NT2/D1 (cell line): ENCODE measurements around the gene ADPRH.

Experiments used
- DNase-seq: peaks from one replicate; pipeline ENCODE4 v3.0.0-alpha.2; 2011; ENCODE audit warnings: low read depth, low spot score
- H3K27me3 ChIP-seq: 2 replicates; pipeline ENCODE4 v1.6.0; 2011; ENCODE audit warnings: mild to moderate bottlenecking; ENCODE audit not compliant: insufficient read length, insufficient read depth
- H3K36me3 ChIP-seq: 2 replicates; pipeline ENCODE4 v1.6.1; 2011; ENCODE audit warnings: mild to moderate bottlenecking, low read length, mixed read lengths; ENCODE audit not compliant: insufficient read depth, insufficient read length
- H3K4me1 ChIP-seq: 2 replicates; pipeline ENCODE4 v1.5.1; 2011; ENCODE audit not compliant: insufficient read depth, insufficient read length
- H3K4me3 ChIP-seq: 2 replicates; pipeline ENCODE4 v1.5.1; 2011; ENCODE audit warnings: low read depth; ENCODE audit not compliant: insufficient read length
- H3K9ac ChIP-seq: 2 replicates; pipeline ENCODE4 v1.6.0; 2011; ENCODE audit warnings: low read depth; ENCODE audit not compliant: insufficient read length
- H3K9me3 ChIP-seq: 2 replicates; pipeline ENCODE4 v1.5.1; 2011; ENCODE audit warnings: mild to moderate bottlenecking, low read length; ENCODE audit not compliant: insufficient read depth
- SUZ12 ChIP-seq: IDR thresholded peaks from 2 replicates; pipeline ENCODE4 v1.6.1; 2011; ENCODE audit not compliant: insufficient read length, insufficient read depth; ENCODE audit errors: extremely low read depth
- YY1 ChIP-seq: IDR thresholded peaks from 2 replicates; pipeline ENCODE4 v1.6.1; 2011; ENCODE audit not compliant: insufficient read length, insufficient read depth
- ZNF274 ChIP-seq: IDR thresholded peaks from 2 replicates; pipeline ENCODE4 v1.6.1; 2011; ENCODE audit warnings: mild to moderate bottlenecking, low read depth, low read length

Gene ADPRH

GRCh38 chr3:119553823-119554415, 25.4 kb upstream of the ADPRH start:
- Histone ChIP-seq H3K36me3 (no peaks in the 10 kb centered on the region), H3K9ac (no peak overlapping the region), H3K4me1 (peaks cover 3% of the 10 kb centered on the region), H3K4me3 (no peak overlapping the region), H3K27me3 (no peaks in the 10 kb centered on the region), H3K9me3 (no peaks in the 10 kb centered on the region; the same call in 1 of the 2 replicates)
- no peak for TF ChIP-seq YY1
- TF ChIP-seq SUZ12: no peak
- TF ChIP-seq ZNF274: no peak
- no peak for DNase-seq

DNA sequence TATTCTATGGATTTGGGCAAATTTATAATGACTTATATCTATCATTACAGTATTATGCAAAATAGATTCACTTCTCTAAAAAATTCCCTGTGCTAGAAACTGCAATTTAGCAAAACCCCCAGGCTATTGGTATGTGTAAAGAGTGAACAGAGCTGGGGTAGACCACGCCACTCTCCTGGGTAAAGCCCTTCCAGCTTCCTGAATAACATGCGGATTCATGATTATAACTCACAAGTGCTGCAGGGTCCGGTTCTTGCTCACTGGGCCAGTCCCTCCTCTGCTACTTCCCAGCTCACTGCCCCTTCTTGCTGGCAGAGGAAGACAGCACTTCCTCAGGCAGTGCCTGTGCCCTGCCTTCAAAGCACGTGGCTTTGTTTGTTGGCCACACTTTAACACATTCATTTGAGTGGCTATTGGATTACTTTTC, 24.0 kb upstream of the ADPRH start:
- H3K9me3 ChIP-seq: no peaks in the 10 kb centered on the region; the same call in 1 of the 2 replicates
- H3K27me3 ChIP-seq: no peaks in the 10 kb centered on the region
- no peak for DNase-seq
- no peaks in the 10 kb centered on the region for H3K36me3 ChIP-seq
- TF ChIP-seq ZNF274 (no peak), SUZ12 (no peak), YY1 (no peak)
- no peak overlapping the region for H3K4me3 ChIP-seq
- H3K9ac ChIP-seq: no peak overlapping the region
- peaks cover 3% of the 10 kb centered on the region for H3K4me1 ChIP-seq

DNA sequence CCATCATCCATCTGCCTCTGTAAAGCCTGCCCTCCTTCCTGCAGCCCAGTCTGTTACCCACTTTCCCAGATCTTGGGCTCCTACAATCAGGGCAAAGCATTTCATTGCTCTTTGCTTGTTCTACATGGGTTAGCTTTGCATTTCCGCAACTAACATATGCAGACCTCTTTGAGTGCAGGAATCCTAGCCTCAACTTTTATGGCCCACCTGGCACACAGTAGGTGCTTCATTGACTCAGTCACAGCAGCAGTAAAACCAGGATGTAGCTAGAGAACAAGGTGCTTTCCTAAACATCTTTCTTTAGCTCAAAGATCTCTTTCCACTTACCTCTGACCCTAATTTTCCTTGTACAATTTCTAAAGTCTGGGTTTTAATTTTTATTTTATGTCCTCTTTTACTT, 23.4 kb upstream of the ADPRH start:
- no peak overlapping the region for H3K9ac ChIP-seq
- no peak for DNase-seq
- no peaks in the 10 kb centered on the region for H3K36me3 ChIP-seq
- TF ChIP-seq SUZ12 (no peak), ZNF274 (no peak), YY1 (no peak)
- peaks cover 3% of the 10 kb centered on the region for H3K4me1 ChIP-seq
- H3K9me3 ChIP-seq: no peaks in the 10 kb centered on the region; the same call in 1 of the 2 replicates
- H3K4me3 ChIP-seq: no peak overlapping the region
- no peaks in the 10 kb centered on the region for H3K27me3 ChIP-seq

- no peaks in the 10 kb centered on the region for H3K27me3 ChIP-seq
- no peak overlapping the region for H3K9ac ChIP-seq
- DNase-seq: no peak
- peaks cover 1% of the 10 kb centered on the region for H3K4me1 ChIP-seq
- TF ChIP-seq ZNF274: no peak
- no peak for TF ChIP-seq YY1
- TF ChIP-seq SUZ12: no peak
- no peak overlapping the region for H3K4me3 ChIP-seq
- H3K36me3 ChIP-seq: no peaks in the 10 kb centered on the region
- no peaks in the 10 kb centered on the region for H3K9me3 ChIP-seq
These were observed 22.0 kb upstream of the ADPRH start for GRCh38 chr3:119557192-119557876.

GRCh38 chr3:119557877-119558269, 21.4 kb upstream of the ADPRH start:
- Histone ChIP-seq H3K9me3 (no peaks in the 10 kb centered on the region), H3K4me3 (no peak overlapping the region), H3K36me3 (no peaks in the 10 kb centered on the region), H3K27me3 (no peaks in the 10 kb centered on the region), H3K9ac (no peak overlapping the region), H3K4me1 (peaks cover 6% of the 10 kb centered on the region)
- no peak for DNase-seq
- TF ChIP-seq SUZ12 (no peak), ZNF274 (no peak), YY1 (no peak)

DNA sequence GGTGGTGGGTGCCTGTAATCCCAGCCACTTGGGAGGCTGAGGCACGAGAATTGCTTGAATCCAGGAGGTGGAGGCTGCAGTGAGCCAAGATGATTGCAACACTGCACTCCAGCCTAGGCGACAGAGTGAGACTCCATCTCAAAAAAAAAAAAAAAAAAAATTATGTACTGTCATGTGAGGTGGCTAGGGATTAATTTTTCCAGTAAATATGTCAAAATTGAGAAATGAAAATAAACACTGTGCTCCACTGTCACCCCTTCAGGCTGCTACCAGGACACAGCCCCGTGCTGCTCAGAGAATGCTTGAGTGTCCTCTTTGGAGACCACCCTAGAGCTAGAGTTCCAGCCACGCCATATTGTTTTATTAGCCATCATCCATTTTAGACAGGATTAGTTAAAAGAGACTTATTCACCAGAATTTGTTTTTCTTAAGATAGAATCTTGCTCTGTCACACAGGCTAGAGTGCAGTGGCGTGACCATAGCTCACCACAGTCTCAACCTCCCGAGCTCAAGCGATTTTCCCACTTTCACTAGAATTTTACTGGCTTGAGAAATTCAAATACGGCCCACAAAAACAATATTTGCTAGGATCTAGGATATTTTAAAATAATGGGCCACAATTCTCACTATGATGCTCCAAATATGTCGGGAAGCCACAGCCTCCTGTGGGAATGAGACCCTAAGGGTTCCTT, 20.5 kb upstream of the ADPRH start:
- no peaks in the 10 kb centered on the region for H3K27me3 ChIP-seq
- TF ChIP-seq SUZ12: no peak
- TF ChIP-seq ZNF274: no peak
- TF ChIP-seq YY1: no peak
- H3K9ac ChIP-seq: no peak overlapping the region
- no peaks in the 10 kb centered on the region for H3K36me3 ChIP-seq
- H3K9me3 ChIP-seq: no peaks in the 10 kb centered on the region
- H3K4me1 ChIP-seq: peaks cover 6% of the 10 kb centered on the region
- no peak overlapping the region for H3K4me3 ChIP-seq
- no peak for DNase-seq

- H3K4me3 ChIP-seq: no peak within 1 kb of the TSS
- no peak for TF ChIP-seq ZNF274
- no peak for TF ChIP-seq YY1
- TF ChIP-seq SUZ12: no peak
- no peaks in the 10 kb centered on the region for H3K27me3 ChIP-seq
- no peaks in the 10 kb centered on the region for H3K36me3 ChIP-seq
- no peak within 1 kb of the TSS for H3K9ac ChIP-seq
- H3K9me3 ChIP-seq: no peaks in the 10 kb centered on the region
- peak; percentile 39 for DNase-seq
- peaks cover 6% of the 10 kb centered on the region for H3K4me1 ChIP-seq
These were observed 19.8 kb upstream of the ADPRH start, which contains the start of gene CD80 for GRCh38 chr3:119559441-119559963. CD80 (minus strand) TSS chr3:119559614; CDS start chr3:119557728, 1,886 bp downstream.
